Peyer's patch (tissue), 4 donors: Measurements from ENCODE around the gene CHKA. TPM values are rescaled to one million over a fixed set of nuclear protein-coding genes. Genes with fewer than 3 reads are reported as not detected.

ENCODE experiments used
- DNase-seq, 3 donors: peaks; one replicate each; pipeline ENCODE4 v3.0.0-alpha.2; 2017 to 2019
- H3K27ac ChIP-seq, 4 donors: fragments of 200-600 bp; sonication (generic); one replicate each; pipeline ENCODE4 v1.5.1; 2016 to 2019
- H3K27me3 ChIP-seq, 2 donors: fragments of 200-600 bp; sonication (generic); one replicate each; pipeline ENCODE4 v1.5.1; 2019
- H3K36me3 ChIP-seq, 3 donors: fragments of 200-600 bp; sonication (generic); one replicate each; pipeline ENCODE4 v1.5.1; 2016 to 2019
- H3K4me1 ChIP-seq, 4 donors: fragments of 200-600 bp; sonication (generic); one replicate each; pipeline ENCODE4 v1.5.1; 2016 to 2019
- H3K4me3 ChIP-seq, 4 donors: fragments of 200-600 bp; sonication (generic); 1 replicate in 3 of 4; 2 replicates in 1 of 4; pipeline ENCODE4 v1.5.1; 2016 to 2019; ENCODE audit warnings: mild to moderate bottlenecking in 1 of 4
- H3K9me3 ChIP-seq, 4 donors: fragments of 200-600 bp; sonication (generic); one replicate each; pipeline ENCODE4 v1.5.1; 2016 to 2019; ENCODE audit warnings: mild to moderate bottlenecking in 1 of 4
- CTCF ChIP-seq, 6 experiments: fragments of 450-650 bp in 4 of 6; fragments of 200-600 bp in 2 of 6; sonication (generic) in 1 of 6; IDR thresholded peaks; one replicate each; pipeline ENCODE4 v1.5.1; 2017 to 2019; ENCODE audit warnings: antibody characterized with exemption in 6 of 6, mild to moderate bottlenecking in 3 of 6, moderate library complexity in 1 of 6
- POLR2A ChIP-seq, 2 donors: fragments of 450-650 bp; IDR thresholded peaks; one replicate each; pipeline ENCODE4 v1.5.1; 2017; ENCODE audit warnings: antibody characterized with exemption in 2 of 2, mild to moderate bottlenecking in 2 of 2, moderate library complexity in 2 of 2
- total RNA-seq, 4 donors: library from RNA; depleted of rRNA; stranded (reverse); fragments of >200 nt; gene quantifications; one replicate each; pipeline ENCODE4 v1.1.0, GENCODE V29; 2016

Gene CHKA
- total RNA-seq, 4 donors from 2014 or later, result 41.3 to 179 (median 130) TPM

GRCh38 chr11:68137833-68138232 is 16.6 kb upstream of the CHKA start:
- TF ChIP-seq POLR2A (IDR thresholded peaks at IDR 0.05) (no peak), CTCF (IDR thresholded peaks at IDR 0.05) (no peak)
- no peak for DNase-seq
- no peaks in the 10 kb centered on the region for H3K27me3 ChIP-seq
- peaks cover 0 to 7% (median 0%) of the 10 kb centered on the region in 4 donors for H3K4me1 ChIP-seq
- H3K4me3 ChIP-seq, result no peak overlapping the region
- no peaks in the 10 kb centered on the region for H3K9me3 ChIP-seq
- no peak overlapping the region for H3K27ac ChIP-seq
- H3K36me3 ChIP-seq, result no peaks in the 10 kb centered on the region

GRCh38 chr11:68136866-68137265 is 15.7 kb upstream of the CHKA start:
- peaks cover 0 to 3% (median 0%) of the 10 kb centered on the region in 4 donors for H3K4me1 ChIP-seq

GRCh38 chr11:68135161-68135560 is 14.0 kb upstream of the CHKA start:
- H3K27me3 ChIP-seq, result no peaks in the 10 kb centered on the region
- no peak overlapping the region for H3K4me3 ChIP-seq
- no peak for DNase-seq
- TF ChIP-seq POLR2A (IDR thresholded peaks at IDR 0.05), result no peak
- no peak for TF ChIP-seq CTCF (IDR thresholded peaks at IDR 0.05)
- no peak overlapping the region for H3K27ac ChIP-seq
- H3K4me1 ChIP-seq, result no peaks in the 10 kb centered on the region
- no peaks in the 10 kb centered on the region for H3K9me3 ChIP-seq
- H3K36me3 ChIP-seq, result no peaks in the 10 kb centered on the region

More at GRCh38 chr11:68136866-68137265, 15.7 kb upstream of the CHKA start:
- H3K36me3 ChIP-seq, result no peaks in the 10 kb centered on the region
- H3K9me3 ChIP-seq, result no peaks in the 10 kb centered on the region
- no peak overlapping the region for H3K27ac ChIP-seq
- no peaks in the 10 kb centered on the region for H3K27me3 ChIP-seq
- DNase-seq, result no peak
- H3K4me3 ChIP-seq, result no peak overlapping the region
- TF ChIP-seq POLR2A (IDR thresholded peaks at IDR 0.05), result no peak
- no peak for TF ChIP-seq CTCF (IDR thresholded peaks at IDR 0.05)

- H3K27me3 ChIP-seq, result no peaks in the 10 kb centered on the region
- TF ChIP-seq POLR2A (IDR thresholded peaks at IDR 0.05) (no peak), CTCF (IDR thresholded peaks at IDR 0.05) (no peak)
- no peaks in the 10 kb centered on the region for H3K9me3 ChIP-seq
- no peak overlapping the region for H3K27ac ChIP-seq
- H3K4me1 ChIP-seq, result peaks cover 0 to 9% (median 0%) of the 10 kb centered on the region in 4 donors
- H3K36me3 ChIP-seq, result no peaks in the 10 kb centered on the region
- H3K4me3 ChIP-seq, result no peak overlapping the region
- DNase-seq, result peak in 1 of 3 donors; percentile 9
These were observed 12.6 kb upstream of the CHKA start for GRCh38 chr11:68133761-68134160.

- TF ChIP-seq CTCF (IDR thresholded peaks at IDR 0.05) (no peak), POLR2A (IDR thresholded peaks at IDR 0.05) (no peak)
- no peaks in the 10 kb centered on the region for H3K9me3 ChIP-seq
- H3K27ac ChIP-seq, result no peak overlapping the region
- no peak for DNase-seq
- H3K36me3 ChIP-seq, result no peaks in the 10 kb centered on the region
- H3K4me3 ChIP-seq, result no peak overlapping the region
- peaks cover 0 to 24% (median 0%) of the 10 kb centered on the region in 4 donors for H3K4me1 ChIP-seq
- no peaks in the 10 kb centered on the region for H3K27me3 ChIP-seq
These were observed 8.9 kb upstream of the CHKA start for GRCh38 chr11:68130121-68130520.
